Ovary (tissue), 9 donors: ENCODE measurements around the gene GPC6. TPM values are rescaled to one million over a fixed set of nuclear protein-coding genes. Genes with fewer than 3 reads are reported as not detected.

ENCODE experiments used
- DNase-seq, 5 donors: peaks; one replicate each; pipeline ENCODE4 v3.0.0-alpha.2; 2019 to 2020
- H3K27ac ChIP-seq, 2 donors: fragments of 200-600 bp; one replicate each; pipeline versions ENCODE4 v1.5.1 to v1.8.0; 2019 to 2022
- H3K27me3 ChIP-seq: fragments of 200-600 bp; one replicate; pipeline ENCODE4 v1.8.0; 2022
- H3K36me3 ChIP-seq: fragments of 200-600 bp; sonication (generic); one replicate; pipeline ENCODE4 v1.5.1; 2019
- H3K4me1 ChIP-seq: one replicate; pipeline ENCODE4 v1.8.1; 2013; ENCODE audit warnings: mild to moderate bottlenecking, moderate library complexity; ENCODE audit not compliant: insufficient read depth
- H3K4me3 ChIP-seq: fragments of 200-600 bp; sonication (generic); one replicate; pipeline ENCODE4 v1.5.1; 2017
- H3K9me3 ChIP-seq, 2 donors: fragments of 200-600 bp in 1 of 2; sonication (generic) in 1 of 2; one replicate each; pipeline versions ENCODE4 v1.5.1 to v1.8.1; 2013 to 2019; ENCODE audit warnings: mild to moderate bottlenecking in 1 of 2, moderate library complexity in 1 of 2
- CTCF ChIP-seq, 3 donors: fragments of 450-650 bp in 2 of 3; fragments of 200-600 bp in 1 of 3; IDR thresholded peaks; one replicate each; pipeline versions ENCODE4 v1.5.1 to v1.8.0; 2016 to 2022; ENCODE audit warnings: antibody characterized with exemption in 3 of 3, mild to moderate bottlenecking in 1 of 3
- EP300 ChIP-seq: sonication (generic); formaldehyde crosslinking; IDR thresholded peaks from one replicate; pipeline ENCODE4 v1.6.1; 2017; ENCODE audit warnings: antibody characterized with exemption
- POLR2A ChIP-seq: fragments of 450-650 bp; IDR thresholded peaks from one replicate; pipeline ENCODE4 v1.6.1; 2017; ENCODE audit warnings: antibody characterized with exemption, mild to moderate bottlenecking, moderate library complexity
- WGBS, 3 donors: extraction: QIAGEN DNeasy Blood & Tissue Kit in 1 of 3; methylation state at CpG; one replicate each; pipeline versions ENCODE4 v1.1.5 to v1.1.7; 2013 to 2017; 5-methylcytosine and 5-hydroxymethylcytosine counted together
- intact Hi-C, 4 donors: fragments of 100-400 bp; cut with DNase I; formaldehyde crosslinking; loops; one replicate each; pipeline versions ENCODE4 v1.11.0 to v1.15.1; 2022 to 2023
- polyA plus RNA-seq, 2 donors: library from polyadenylated mRNA; stranded (reverse); fragments of 200-250 nt in 1 of 2; fragments of 350-450 nt in 1 of 2; fragmentation: Illumina TruSeq in 1 of 2; extraction: RNeasy Lipid Tissue Mini Kit (QIAGEN cat#74804) in 1 of 2; gene quantifications; one replicate each; pipeline ENCODE4 v1.2.3, GENCODE V29; 2013 to 2014
- total RNA-seq, 7 donors: library from RNA; depleted of rRNA in 2 of 7; stranded (reverse); fragments of >200 nt in 2 of 7; fragmentation: NEBNext Ultra II Directional in 3 of 7; extraction: Animal tissue kit (Norgen Biotek cat#: 25700) in 3 of 7; gene quantifications; one replicate each; pipeline versions ENCODE4 v1.1.0 to v1.2.4, GENCODE V29; 2016 to 2023
- donor health status: DM: no; HTN: no; CAD: no; lungs with moderate emphysema.
- donor health status: DM: no; HTN: no; CAD: no.
- donor health status: Bipolar disorder and iron deficiency.
- donor health status: DM: yes; HTN: yes; CAD: no.
- donor health status: DM: no; HTN: no; CAD: no.
- donor health status: DM: yes; HTN: yes; CAD: no.

Gene GPC6
- total and polyA plus RNA-seq, 9 donors = 4.3 to 22.3 (median 17.9) TPM

- H3K4me3 ChIP-seq = no peak overlapping the region
- no peak overlapping the region for H3K27ac ChIP-seq
- H3K9me3 ChIP-seq = no peaks in the 10 kb centered on the region
- no peaks in the 10 kb centered on the region for H3K27me3 ChIP-seq
- intact Hi-C loops = no loop called here
- TF ChIP-seq EP300 (no peak), CTCF (IDR thresholded peaks at IDR 0.05) (no peak), POLR2A (no peak)
- WGBS, 3 donors = 80 to 89% (median 86%) methylated on average over 3 of the region's 3 CpGs
- no peaks in the 10 kb centered on the region for H3K4me1 ChIP-seq
- H3K36me3 ChIP-seq = no peaks in the 10 kb centered on the region
- no peak for DNase-seq
Observed at GRCh38 chr13:93945621-93946020, 719.0 kb downstream of the GPC6 start.

GRCh38 chr13:93946994-93947393 is 720.4 kb downstream of the GPC6 start:
- Histone ChIP-seq H3K4me1 (no peaks in the 10 kb centered on the region), H3K4me3 (no peak overlapping the region), H3K27ac (no peak overlapping the region), H3K9me3 (no peaks in the 10 kb centered on the region), H3K27me3 (no peaks in the 10 kb centered on the region), H3K36me3 (no peaks in the 10 kb centered on the region)
- DNase-seq = no peak
- no peak for TF ChIP-seq CTCF (IDR thresholded peaks at IDR 0.05)
- no peak for TF ChIP-seq POLR2A
- TF ChIP-seq EP300 = no peak
- intact Hi-C loops = no loop called here
- 42 to 55% (median 45%) methylated on average over 3 of the region's 3 CpGs for WGBS, 3 donors

- no peaks in the 10 kb centered on the region for H3K9me3 ChIP-seq
- WGBS, 3 donors = 83 to 87% (median 86%) methylated on average over 5 of the region's 5 CpGs
- no peak for TF ChIP-seq CTCF (IDR thresholded peaks at IDR 0.05)
- TF ChIP-seq EP300 = no peak
- TF ChIP-seq POLR2A = no peak
Observed at GRCh38 chr13:93947651-93948050, 721.0 kb downstream of the GPC6 start.

GRCh38 chr13:93948162-93948922 is 721.7 kb downstream of the GPC6 start:
- DNase-seq = no peak
- H3K27me3 ChIP-seq = no peaks in the 10 kb centered on the region
- H3K4me3 ChIP-seq = no peak overlapping the region
- intact Hi-C loops = no loop called here
- H3K27ac ChIP-seq = no peak overlapping the region
- H3K4me1 ChIP-seq = no peaks in the 10 kb centered on the region
- no peaks in the 10 kb centered on the region for H3K9me3 ChIP-seq
- TF ChIP-seq POLR2A = no peak
- no peak for TF ChIP-seq CTCF (IDR thresholded peaks at IDR 0.05)
- no peak for TF ChIP-seq EP300
- H3K36me3 ChIP-seq = no peaks in the 10 kb centered on the region
- WGBS, 3 donors = 83 to 87% (median 84%) methylated on average over 2 of the region's 2 CpGs

More at GRCh38 chr13:93947651-93948050, 721.0 kb downstream of the GPC6 start:
- Histone ChIP-seq H3K27me3 (no peaks in the 10 kb centered on the region), H3K4me1 (no peaks in the 10 kb centered on the region), H3K27ac (no peak overlapping the region), H3K36me3 (no peaks in the 10 kb centered on the region), H3K4me3 (no peak overlapping the region)
- no peak for DNase-seq
- intact Hi-C loops = no loop called here
